H1 (cell line): ENCODE results near the gene COPS6.

Experiments
- ATF3 ChIP-seq: IDR thresholded peaks from 2 replicates; pipeline ENCODE4 v1.6.1; 2011; ENCODE audit warnings: low read depth, mild to moderate bottlenecking, low read length; ENCODE audit not compliant: insufficient read depth
- CBX8 ChIP-seq: fragments of 300-800, 300-1000 bp; sonication (generic); IDR thresholded peaks from 2 replicates; pipeline ENCODE4 v1.7.1; 2016; ENCODE audit warnings: low read depth, low read length, borderline replicate concordance
- CREB1 ChIP-seq: IDR thresholded peaks from 2 replicates; pipeline ENCODE4 v1.6.1; 2012; ENCODE audit warnings: inconsistent platforms
- CTCF ChIP-seq, 3 experiments: IDR thresholded peaks; 1 replicate in 2 of 3; 2 replicates in 1 of 3; pipeline versions ENCODE4 v1.5.1 to v1.6.1; 2011; ENCODE audit warnings: low read length in 3 of 3, mild to moderate bottlenecking in 3 of 3, inconsistent platforms in 2 of 3, low read depth in 1 of 3, moderate library complexity in 1 of 3; ENCODE audit not compliant: insufficient read depth in 1 of 3; ENCODE audit errors: control extremely low read depth in 1 of 3
- HDAC6 ChIP-seq: IDR thresholded peaks from one replicate; pipeline ENCODE4 v1.7.1; 2012; ENCODE audit warnings: low read depth, mild to moderate bottlenecking, inconsistent platforms, low read length, moderate library complexity
- MAX ChIP-seq: IDR thresholded peaks from 2 replicates; pipeline ENCODE4 v1.6.1; 2012; ENCODE audit warnings: inconsistent platforms
- PHF8 ChIP-seq: fragments of 200-600 bp; sonication (generic); conservative IDR thresholded peaks from 2 replicates; pipeline ENCODE4 v1.7.1; 2012; ENCODE audit warnings: low read depth, mild to moderate bottlenecking, inconsistent platforms, low read length, moderate library complexity
- POLR2A ChIP-seq, 2 experiments: IDR thresholded peaks; 1 replicate in 1 of 2; 2 replicates in 1 of 2; pipeline ENCODE4 v1.6.1; 2011; ENCODE audit warnings: low read depth in 2 of 2, low read length in 2 of 2, mild to moderate bottlenecking in 2 of 2; ENCODE audit errors: control extremely low read depth in 1 of 2
- RAD21 ChIP-seq, 2 experiments: IDR thresholded peaks in 1 of 2; conservative IDR thresholded peaks in 1 of 2; 2 replicates each; pipeline ENCODE4 v1.6.1; 2011; ENCODE audit warnings: low read depth in 2 of 2, low read length in 2 of 2, improper control_type of control experiment in 1 of 2, inconsistent platforms in 1 of 2, mild to moderate bottlenecking in 1 of 2, moderate library complexity in 1 of 2
- TEAD4 ChIP-seq: IDR thresholded peaks from 2 replicates; pipeline ENCODE4 v1.6.1; 2012; ENCODE audit warnings: low read depth, low read length, inconsistent platforms, mixed read lengths

- TF ChIP-seq RAD21 (IDR thresholded peaks at IDR 0.05 in 1 of 2, conservative IDR thresholded peaks at IDR 0.05 in 1 of 2; ENCODE audit: low read depth in 2 of 2, low read length in 2 of 2) (no peak), CTCF (IDR thresholded peaks at IDR 0.05; ENCODE audit: control extremely low read depth in 1 of 3, insufficient read depth in 1 of 3, low read depth in 1 of 3, low read length in 3 of 3) (no peak), MAX (no peak), TEAD4 (no peak), HDAC6 (no peak), PHF8 (no peak), ATF3 (no peak), POLR2A (IDR thresholded peaks at IDR 0.05; ENCODE audit: control extremely low read depth in 1 of 2, low read depth in 2 of 2, low read length in 2 of 2) (no peak), CREB1 (no peak), CBX8 (no peak)
Observed at GRCh38 chr7:100118388-100119071, 29.8 kb downstream of the COPS6 start.
